Endothelial cell of umbilical vein (primary cell): ENCODE measurements around the gene ERRFI1. TPM values are rescaled to one million over a fixed set of nuclear protein-coding genes. Genes with fewer than 3 reads are reported as not detected.

ENCODE experiments used
- BruUV-seq: library from RNA; stranded (reverse); fragments of 400-500 nt; replicated peaks from 2 replicates; lab custom pipeline; 2021; lab: Mats Ljungman, UMichigan
- CTCF ChIA-PET: fragments of 300-600, 350-600 bp; sonication (Branson Sonifier 250); formaldehyde crosslinking; loops from one replicate; lab custom pipeline; 2021; ENCODE audit warnings: antibody characterized with exemption, inconsistent platforms; lab: Charles Lee
- POLR2A ChIA-PET: fragments of 300-600, 350-600 bp; sonication (Branson Sonifier 250); formaldehyde crosslinking; loops from one replicate; lab custom pipeline; 2021; ENCODE audit warnings: antibody characterized with exemption, inconsistent platforms; lab: Charles Lee
- DNase-seq: peaks from one replicate; pipeline ENCODE4 v3.0.0-alpha.2; 2011; ENCODE audit warnings: low read depth, low spot score
- FAIRE-seq: peaks from 2 replicates; lab custom pipeline; 2011; peaks lifted over from hg19 to GRCh38; lab: Jason Lieb, UNC
- H2AFZ ChIP-seq: 2 replicates; pipeline ENCODE4 v1.6.0; 2012; ENCODE audit warnings: low read depth, low read length, control low read depth, inconsistent platforms
- H3K27ac ChIP-seq: 2 replicates; pipeline ENCODE4 v1.5.1; 2011; ENCODE audit warnings: low read depth, mild to moderate bottlenecking, control low read depth, low read length, moderate library complexity; ENCODE audit not compliant: insufficient read depth
- H3K27me3 ChIP-seq, 2 experiments: 2 replicates each; pipeline versions ENCODE4 v1.6.0 to v1.6.1; 2011; ENCODE audit warnings: low read length in 2 of 2, mixed read lengths in 1 of 2; ENCODE audit not compliant: control insufficient read depth in 2 of 2, insufficient read depth in 2 of 2
- H3K36me3 ChIP-seq, 2 experiments: 2 replicates in 1 of 2; 3 replicates in 1 of 2; pipeline ENCODE4 v1.5.1; 2011; ENCODE audit warnings: low read length in 2 of 2, mild to moderate bottlenecking in 1 of 2, moderate library complexity in 1 of 2; ENCODE audit not compliant: control insufficient read depth in 2 of 2, insufficient read depth in 2 of 2; ENCODE audit errors: extremely low read depth in 1 of 2
- H3K4me1 ChIP-seq: 3 replicates; pipeline ENCODE4 v1.5.1; 2011; ENCODE audit warnings: mild to moderate bottlenecking, low read length; ENCODE audit not compliant: control insufficient read depth, insufficient read depth; ENCODE audit errors: extremely low read depth
- H3K4me2 ChIP-seq: 2 replicates; pipeline ENCODE4 v1.6.1; 2011; ENCODE audit warnings: low read length, control low read depth, mixed read lengths; ENCODE audit not compliant: insufficient read depth
- H3K4me3 ChIP-seq, 3 experiments: fragments of 200-600 bp in 1 of 3; sonication (generic), shearing (Covaris generic) in 1 of 3; replicated peaks in 1 of 3; 2 replicates each; pipeline ENCODE4 v1.5.1; 2011 to 2016; ENCODE audit warnings: control low read depth in 3 of 3, low read length in 3 of 3, mild to moderate bottlenecking in 2 of 3, inconsistent platforms in 1 of 3, low read depth in 1 of 3, moderate library complexity in 1 of 3; ENCODE audit not compliant: insufficient read depth in 1 of 3
- H3K79me2 ChIP-seq: 2 replicates; pipeline ENCODE4 v1.6.0; 2012; ENCODE audit warnings: low read length, inconsistent platforms; ENCODE audit not compliant: control insufficient read depth, insufficient read depth
- H3K9ac ChIP-seq: replicated peaks from 2 replicates; pipeline ENCODE3; 2011; ENCODE audit warnings: low read length, control low read depth; ENCODE audit not compliant: insufficient read depth; ENCODE audit errors: extremely low read depth
- H3K9me1 ChIP-seq: replicated peaks from 3 replicates; pipeline ENCODE4 v1.6.0; 2011; ENCODE audit warnings: mild to moderate bottlenecking, low read length; ENCODE audit not compliant: control insufficient read depth, insufficient read depth; ENCODE audit errors: extremely low read depth
- H3K9me3 ChIP-seq: replicated peaks from 2 replicates; pipeline ENCODE4 v1.5.1; 2012; ENCODE audit warnings: low read length, inconsistent platforms; ENCODE audit not compliant: control insufficient read depth, insufficient read depth
- H4K20me1 ChIP-seq: replicated peaks from 2 replicates; pipeline ENCODE3; 2011; ENCODE audit warnings: mild to moderate bottlenecking, low read length; ENCODE audit not compliant: control insufficient read depth, insufficient read depth; ENCODE audit errors: extremely low read depth
- CTCF ChIP-seq, 2 donors: IDR thresholded peaks; 1 replicate in 1 of 2; 2 replicates in 1 of 2; pipeline ENCODE4 v1.5.1; 2011; ENCODE audit warnings: low read length in 2 of 2, mild to moderate bottlenecking in 2 of 2, moderate library complexity in 2 of 2, control low read depth in 1 of 2, inconsistent platforms in 1 of 2, low read depth in 1 of 2; ENCODE audit not compliant: insufficient read depth in 1 of 2; ENCODE audit errors: extremely low read depth in 1 of 2
- EZH2 ChIP-seq: IDR thresholded peaks from 2 replicates; pipeline ENCODE4 v1.6.1; 2012; ENCODE audit warnings: borderline replicate concordance, low read depth, mild to moderate bottlenecking, moderate library complexity, low read length, inconsistent platforms; ENCODE audit not compliant: severe bottlenecking
- FOS ChIP-seq: IDR thresholded peaks from 2 replicates; pipeline ENCODE4 v1.6.1; 2011; ENCODE audit warnings: mild to moderate bottlenecking, low read length, moderate library complexity, borderline replicate concordance; ENCODE audit not compliant: insufficient read depth
- JUN ChIP-seq: IDR thresholded peaks from 2 replicates; pipeline ENCODE4 v1.6.1; 2011; ENCODE audit warnings: borderline replicate concordance, low read depth; ENCODE audit not compliant: insufficient read length, insufficient read depth
- MAX ChIP-seq: IDR thresholded peaks from 2 replicates; pipeline ENCODE4 v1.6.1; 2011; ENCODE audit not compliant: insufficient read depth, insufficient read length
- MYC ChIP-seq: IDR thresholded peaks from one replicate; pipeline ENCODE4 v1.6.1; 2011; ENCODE audit warnings: mild to moderate bottlenecking, low read depth, low read length
- POLR2A ChIP-seq: IDR thresholded peaks from 2 replicates; pipeline ENCODE4 v1.6.1; 2012; ENCODE audit warnings: low read depth, mild to moderate bottlenecking, control low read depth, low read length
- dilution Hi-C: fragments of 300-500 bp; cut with MboI; formaldehyde crosslinking; loops from one replicate; pipeline ENCODE4 v1.15.0; 2019; ENCODE audit warnings: low sequenced_read_pairs; ENCODE audit not compliant: extremely low pct_ligation_motif_present
- intact Hi-C: fragments of 100-400 bp; cut with micrococcal nuclease; formaldehyde crosslinking; loops from one replicate; pipeline ENCODE4 v1.10.0; 2022
- polyA plus RNA-seq, 4 experiments: library from polyadenylated mRNA; depleted of rRNA in 3 of 4; stranded (reverse) in 3 of 4; unstranded in 1 of 4; fragments of >200 nt; gene quantifications; 2 replicates each; pipeline versions ENCODE4 v1.2.1 to v1.2.3, GENCODE V29; 2011 to 2012; ENCODE audit warnings: missing spikeins in 1 of 4
- total RNA-seq: library from RNA; stranded (reverse); gene quantifications from 2 replicates; pipeline ENCODE4 v1.2.3, GENCODE V29; 2021

ERRFI1 gene
- total and polyA plus RNA-seq, 2 donors (not counting 3 experiments of a cell fraction or from before 2014, with no cell fraction given), result 28.1 to 32.0 TPM

DNA sequence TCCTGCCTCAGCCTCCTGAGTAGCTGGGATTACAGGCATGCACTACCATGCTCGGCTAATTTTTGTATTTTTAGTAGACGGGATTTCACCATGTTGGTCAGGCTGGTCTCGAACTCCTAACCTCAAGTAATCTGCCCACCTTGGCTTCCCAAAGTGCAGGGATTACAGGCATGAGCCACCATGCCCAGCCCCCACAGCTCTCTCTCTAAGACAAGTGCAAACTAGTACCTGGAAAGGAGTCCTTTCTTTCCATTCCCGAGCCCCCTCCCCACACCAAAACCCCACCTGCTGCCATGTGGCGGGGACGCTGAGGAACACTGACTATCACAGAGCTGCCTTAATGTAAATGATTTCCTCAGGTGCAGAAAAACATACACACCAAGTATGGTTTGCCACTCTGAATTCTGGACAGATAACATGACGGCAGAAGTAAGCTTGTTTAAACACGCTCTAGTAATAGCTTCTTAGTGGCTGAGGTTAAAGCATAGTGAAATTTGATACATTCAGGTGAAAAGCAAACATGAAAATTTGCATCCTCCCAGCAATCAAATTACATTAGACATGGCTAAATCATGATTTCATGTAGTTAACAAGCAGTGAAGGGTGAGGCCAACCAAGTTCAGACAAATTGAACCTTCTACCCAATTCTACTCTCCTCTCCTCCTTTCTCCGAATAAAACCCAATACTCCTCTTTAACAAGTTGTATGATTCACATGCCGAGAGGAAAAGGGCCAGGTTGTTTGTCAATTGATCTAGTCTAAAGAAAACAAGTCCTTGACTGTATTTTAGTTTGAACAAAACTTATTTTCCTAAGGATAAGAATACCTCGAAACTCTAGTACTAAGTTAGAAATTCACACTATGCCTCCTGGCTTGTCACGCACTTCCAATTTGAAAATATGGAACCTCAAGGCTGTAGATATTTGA is 19.8 kb downstream of the ERRFI1 start:
- H3K9ac ChIP-seq, result no peak overlapping the region
- peaks cover 0 to 6% of the 10 kb centered on the region in 2 experiments for H3K36me3 ChIP-seq
- POLR2A ChIA-PET, result no interaction called here
- TF ChIP-seq JUN (no peak), EZH2 (no peak), MAX (no peak), FOS (no peak), CTCF (IDR thresholded peaks at IDR 0.05; ENCODE audit: extremely low read depth in 1 of 2, insufficient read depth in 1 of 2, low read depth in 1 of 2, low read length in 2 of 2) (no peak), MYC (no peak), POLR2A (no peak)
- no peaks in the 10 kb centered on the region for H4K20me1 ChIP-seq
- no peak overlapping the region for H3K27ac ChIP-seq
- BruUV-seq, result no TSS peak
- no peak for DNase-seq
- CTCF ChIA-PET, result interaction anchor here (2.5 to 4.4 kb wide), 2 partner anchors 9 to 308 kb away, joined by 21 to 24 read pairs; no protein-coding TSS in a partner anchor
- no peaks in the 10 kb centered on the region for H3K9me3 ChIP-seq
- no peaks in the 10 kb centered on the region for H3K79me2 ChIP-seq
- no peak overlapping the region for H3K4me3 ChIP-seq
- no peaks in the 10 kb centered on the region for H3K27me3 ChIP-seq
- intact Hi-C loops, result no loop called here
- H3K4me2 ChIP-seq, result no peak overlapping the region
- peaks cover 20% of the 10 kb centered on the region for H3K4me1 ChIP-seq
- no peak for FAIRE-seq
- no peaks in the 10 kb centered on the region for H3K9me1 ChIP-seq
- dilution Hi-C loops, result no loop called here
- no peak overlapping the region for H2AFZ ChIP-seq
